Thyroid gland (tissue), 4 donors: ENCODE measurements around the gene ATP6V1A.

Experiments
- CTCF ChIP-seq, 6 experiments: fragments of 200-600 bp in 3 of 6; fragments of 450-650 bp in 3 of 6; sonication (generic) in 3 of 6; IDR thresholded peaks; one replicate each; pipeline ENCODE4 v1.5.1; 2016 to 2019; ENCODE audit warnings: antibody characterized with exemption in 6 of 6, mild to moderate bottlenecking in 2 of 6, inconsistent platforms in 1 of 6, moderate library complexity in 1 of 6
- POLR2A ChIP-seq, 2 donors: fragments of 450-650 bp; IDR thresholded peaks; one replicate each; pipeline ENCODE4 v1.6.1; 2017; ENCODE audit warnings: antibody characterized with exemption in 2 of 2, mild to moderate bottlenecking in 2 of 2, moderate library complexity in 1 of 2

GRCh38 chr3:113717818-113718217, 29.0 kb upstream of the ATP6V1A start:
- no peak for TF ChIP-seq CTCF (IDR thresholded peaks at IDR 0.05)
- TF ChIP-seq POLR2A (IDR thresholded peaks at IDR 0.05): no peak
